Activated CD4-positive, alpha-beta T cell treated with anti-CD3 and anti-CD28 coated beads, Interleukin-2, amount 50 U/mL, for 16 hours (primary cell): ENCODE data around the gene S100A4.
"Not testable (repeated sequence)": the region's sequence is repeated elsewhere in the genome, so short reads cannot be mapped to it uniquely, and the experiment has no call there.

Experiments used
- DNase-seq: peaks from one replicate; pipeline ENCODE4 v3.0.0-alpha.2; 2020

The S100A4 gene

GRCh38 chr1:153532181-153532580 lies 13.4 kb downstream of the S100A4 start:
- DNase-seq, result peak; percentile 88

- no peak for DNase-seq
These were observed 14.0 kb downstream of the S100A4 start for GRCh38 chr1:153531638-153532037.

- DNase-seq, result no peak
These were observed 17.9 kb downstream of the S100A4 start for GRCh38 chr1:153527683-153528040.

- no peak for DNase-seq
These were observed 18.5 kb downstream of the S100A4 start for GRCh38 chr1:153527023-153527682.

- DNase-seq, result no peak
These were observed 19.5 kb downstream of the S100A4 start for GRCh38 chr1:153526132-153526543.

- DNase-seq, result no peak
These were observed 20.4 kb downstream of the S100A4 start for GRCh38 chr1:153525088-153525728.

- not testable (repeated sequence) for DNase-seq
These were observed 23.1 kb downstream of the S100A4 start for GRCh38 chr1:153522353-153523048.

- DNase-seq, result not testable (repeated sequence)
These were observed 23.8 kb downstream of the S100A4 start for GRCh38 chr1:153521808-153522207.

- no peak for DNase-seq
These were observed 24.7 kb downstream of the S100A4 start for GRCh38 chr1:153520818-153521476.

- DNase-seq, result not testable (repeated sequence)
These were observed 25.4 kb downstream of the S100A4 start for GRCh38 chr1:153520137-153520691.

- no peak for DNase-seq
These were observed 26.4 kb downstream of the S100A4 start for GRCh38 chr1:153519242-153519641.

GRCh38 chr1:153515504-153516394 lies 29.9 kb downstream of the S100A4 start:
- no peak for DNase-seq

GRCh38 chr1:153513666-153514065 lies 31.9 kb downstream of the S100A4 start:
- no peak for DNase-seq

GRCh38 chr1:153513023-153513422 lies 32.6 kb downstream of the S100A4 start:
- no peak for DNase-seq

- peak; percentile 89 for DNase-seq
These were observed 34.6 kb downstream of the S100A4 start for GRCh38 chr1:153510984-153511410.

GRCh38 chr1:153509729-153510354 lies 35.8 kb downstream of the S100A4 start:
- peak; percentile 81 for DNase-seq

- no peak for DNase-seq
These were observed 36.6 kb downstream of the S100A4 start for GRCh38 chr1:153509036-153509435.

- no peak for DNase-seq
These were observed 37.6 kb downstream of the S100A4 start for GRCh38 chr1:153507926-153508583.

GRCh38 chr1:153506831-153507413 lies 38.7 kb downstream of the S100A4 start:
- no peak for DNase-seq

GRCh38 chr1:153506386-153506785 lies 39.2 kb downstream of the S100A4 start:
- no peak for DNase-seq

GRCh38 chr1:153505576-153505975 lies 40.0 kb downstream of the S100A4 start:
- DNase-seq, result no peak
